AG10803 (cell line): ENCODE measurements around the gene NID1.
A peak's percentile ranks its signal among the peaks of the same experiment; 100 is the strongest.

Source experiments
- DNase-seq: peaks from one replicate; pipeline ENCODE4 v3.0.0; 2010; ENCODE audit warnings: low read depth
- H3K4me3 ChIP-seq: 2 replicates; pipeline ENCODE4 v1.5.1; 2011; ENCODE audit warnings: mild to moderate bottlenecking, low read length, control low read depth
- CTCF ChIP-seq: conservative IDR thresholded peaks from 2 replicates; pipeline ENCODE4 v1.5.1; 2011; ENCODE audit warnings: mild to moderate bottlenecking, low read length, control low read depth, inconsistent platforms

The NID1 gene

DNA sequence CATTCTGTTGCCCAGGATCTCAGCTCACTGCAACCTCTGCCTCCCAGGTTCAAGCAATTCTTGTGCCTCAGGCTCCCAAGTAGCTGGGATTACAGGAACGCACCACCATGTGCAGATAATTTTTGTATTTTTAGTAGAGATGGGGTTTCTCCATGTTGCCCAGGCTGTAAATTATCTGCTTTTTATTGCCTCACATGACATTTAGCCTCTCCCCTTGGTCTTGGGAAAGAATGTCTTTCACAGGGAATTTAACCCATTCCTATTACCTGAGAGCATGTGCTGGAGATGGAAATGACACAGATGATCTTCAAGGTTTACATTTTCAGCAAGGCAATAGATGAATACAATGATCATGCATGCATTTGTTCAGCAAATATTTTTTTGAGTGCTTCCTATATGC, 75.8 kb downstream of the NID1 start:
- DNase-seq = no peak
- TF ChIP-seq CTCF = no peak
- H3K4me3 ChIP-seq = no peak overlapping the region

GRCh38 chr1:235986869-235987268, 78.0 kb downstream of the NID1 start:
- H3K4me3 ChIP-seq = no peak overlapping the region
- no peak for DNase-seq

DNA sequence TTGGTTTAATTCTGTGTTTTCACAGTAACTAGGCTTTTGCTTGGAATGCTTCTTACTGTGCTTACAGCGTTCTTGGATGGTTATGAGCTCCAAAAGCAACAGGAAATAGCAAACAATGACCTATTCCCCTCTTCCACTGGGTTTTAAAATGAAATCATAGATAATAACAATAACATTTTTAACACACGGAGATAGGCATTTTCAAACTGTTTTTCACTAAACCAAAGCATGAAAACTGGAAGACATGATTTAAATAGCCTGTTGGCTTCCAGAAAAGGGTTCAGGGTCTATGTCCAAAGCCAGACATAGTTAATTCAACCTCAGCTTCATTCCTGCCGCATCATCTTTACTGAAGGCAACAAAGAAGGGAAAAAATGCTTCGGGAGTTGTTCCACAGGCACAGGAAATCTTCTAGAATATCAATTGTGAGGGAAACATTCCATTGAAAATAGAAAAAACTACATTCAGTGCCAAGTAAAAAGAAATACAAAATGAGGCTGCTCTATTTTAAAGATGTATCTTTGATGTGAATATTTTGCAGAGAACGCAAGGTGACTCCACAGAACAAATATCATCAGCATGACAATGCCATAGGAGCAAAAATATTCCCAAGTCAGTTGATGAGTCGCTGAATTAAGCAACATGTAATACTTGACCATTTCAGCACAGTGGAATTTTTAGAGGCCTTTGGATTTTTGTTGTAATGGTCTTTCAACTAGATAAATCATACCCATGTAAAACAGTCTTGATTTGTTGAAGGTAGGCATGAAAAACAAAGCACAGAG, 80.7 kb downstream of the NID1 start:
- H3K4me3 ChIP-seq = no peak overlapping the region
- DNase-seq = peak; percentile 95
- TF ChIP-seq CTCF = no peak

More at GRCh38 chr1:235986869-235987268, 78.0 kb downstream of the NID1 start:
- TF ChIP-seq CTCF = no peak

DNA sequence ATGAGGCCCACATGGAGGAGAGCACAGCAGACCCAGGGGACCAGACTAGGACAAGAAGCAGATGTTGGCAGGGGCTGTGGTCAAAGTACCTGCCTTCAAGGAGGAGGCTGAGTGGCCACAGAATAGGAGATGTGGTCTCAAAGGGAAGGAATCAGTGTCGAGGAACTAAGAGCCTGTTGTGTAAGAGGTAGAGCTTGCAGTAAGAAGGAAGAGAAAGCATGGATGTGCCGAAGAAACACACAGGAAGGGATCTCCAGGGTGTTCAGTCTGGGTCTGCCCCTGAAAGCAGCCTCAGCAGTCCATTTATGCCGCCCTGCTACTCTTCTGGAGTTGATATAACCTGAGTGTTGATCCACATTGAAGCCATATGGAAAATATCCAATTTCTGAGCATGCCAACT, 83.9 kb downstream of the NID1 start:
- no peak for DNase-seq
- H3K4me3 ChIP-seq = no peak overlapping the region
- no peak for TF ChIP-seq CTCF

- H3K4me3 ChIP-seq = no peak overlapping the region
- TF ChIP-seq CTCF = no peak
- DNase-seq = no peak
These were observed 85.1 kb downstream of the NID1 start for GRCh38 chr1:235979716-235980333.

DNA sequence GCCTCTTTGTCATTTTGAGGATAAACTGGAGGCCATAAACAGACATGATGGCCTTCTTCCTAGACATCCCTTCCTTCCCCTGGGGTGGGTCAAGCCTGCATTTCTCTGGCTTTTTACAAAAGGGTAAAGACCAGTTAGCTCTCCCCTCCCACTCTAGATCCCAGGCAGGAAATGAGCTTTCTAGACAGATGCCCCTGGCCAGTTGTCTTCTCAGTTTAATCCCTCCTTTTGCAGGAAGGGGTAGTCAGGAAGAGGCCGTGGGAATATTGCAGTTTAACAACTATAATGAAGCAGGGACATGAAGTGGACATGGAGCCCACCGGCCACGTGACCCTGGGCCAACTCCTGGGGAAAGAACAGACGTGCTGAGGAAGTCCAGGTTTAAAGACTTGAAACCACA, 85.7 kb downstream of the NID1 start:
- no peak for TF ChIP-seq CTCF
- H3K4me3 ChIP-seq = no peak overlapping the region
- no peak for DNase-seq

- no peak for TF ChIP-seq CTCF
- no peak for DNase-seq
- H3K4me3 ChIP-seq = no peak overlapping the region
These were observed 88.4 kb downstream of the NID1 start for GRCh38 chr1:235976490-235976889.
